GM18909 (cell line): ENCODE results near the gene CYFIP2.
A peak's percentile ranks its signal among the peaks of the same experiment; 100 is the strongest.

ENCODE experiments used
- ATAC-seq: cut with Tn5 transposase; IDR thresholded peaks from one replicate; pipeline ENCODE4 v1.9.1; 2021; ENCODE audit warnings: mild to moderate bottlenecking; ENCODE audit not compliant: unreplicated experiment, poor library complexity

Gene CYFIP2

DNA sequence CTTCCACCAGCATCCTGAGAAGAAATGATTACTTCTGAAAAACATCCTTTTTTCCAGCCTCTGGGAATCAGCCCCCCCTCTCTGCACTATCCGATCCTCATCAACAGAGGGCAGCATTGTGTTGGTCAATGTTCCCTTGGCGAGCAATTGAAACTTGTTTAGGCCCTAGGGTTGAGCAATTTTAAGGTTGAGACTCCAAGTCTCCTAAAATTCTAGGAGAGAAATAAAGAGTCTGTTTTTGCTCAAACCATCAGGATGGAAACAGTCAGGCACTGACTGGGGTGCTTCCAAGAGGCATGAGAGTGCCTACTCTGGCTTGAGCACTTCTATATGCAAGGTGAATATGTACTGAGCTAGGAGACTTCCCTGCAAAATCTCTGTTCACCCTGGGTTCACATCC lies 12.4 kb upstream of the CYFIP2 start:
- peak; percentile 55 for ATAC-seq

DNA sequence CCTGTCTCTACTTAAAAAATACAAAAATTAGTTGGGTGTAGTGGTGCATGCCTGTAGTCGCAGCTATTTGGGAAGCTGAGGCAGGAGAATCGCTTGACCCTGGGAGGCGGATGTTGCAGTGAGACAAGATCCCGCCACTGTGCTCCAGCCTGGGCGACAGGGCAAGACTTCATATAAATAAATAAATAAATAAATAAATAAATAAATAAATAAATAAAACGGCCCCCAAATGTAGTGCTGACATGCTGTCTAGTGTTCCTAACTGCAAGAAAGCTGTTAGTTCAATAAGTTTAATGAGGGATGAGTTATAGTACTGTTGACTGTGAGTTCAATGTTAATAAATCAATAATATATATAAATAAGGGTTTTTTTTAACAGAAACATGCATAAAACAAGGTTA lies 7.5 kb upstream of the CYFIP2 start:
- ATAC-seq, result no peak

DNA sequence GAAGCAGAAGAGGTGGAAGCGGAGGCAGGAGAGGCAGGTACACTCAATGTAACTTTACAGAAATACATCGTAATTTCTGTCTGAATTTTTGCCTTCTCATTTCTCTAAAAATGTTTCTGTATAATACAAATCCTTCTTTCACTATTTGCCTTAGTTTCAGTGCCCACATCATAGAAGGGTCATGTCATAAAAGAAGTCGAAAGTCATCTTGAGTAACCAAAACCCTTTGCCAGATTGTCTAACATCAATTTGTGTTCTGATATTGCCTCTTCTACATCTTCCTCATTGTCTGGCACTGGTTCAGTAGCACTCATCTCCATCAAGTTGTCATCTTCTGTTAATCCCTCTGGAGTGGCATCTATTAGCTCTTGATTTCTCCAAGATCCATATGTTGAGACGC lies 6.2 kb upstream of the CYFIP2 start:
- no peak for ATAC-seq

DNA sequence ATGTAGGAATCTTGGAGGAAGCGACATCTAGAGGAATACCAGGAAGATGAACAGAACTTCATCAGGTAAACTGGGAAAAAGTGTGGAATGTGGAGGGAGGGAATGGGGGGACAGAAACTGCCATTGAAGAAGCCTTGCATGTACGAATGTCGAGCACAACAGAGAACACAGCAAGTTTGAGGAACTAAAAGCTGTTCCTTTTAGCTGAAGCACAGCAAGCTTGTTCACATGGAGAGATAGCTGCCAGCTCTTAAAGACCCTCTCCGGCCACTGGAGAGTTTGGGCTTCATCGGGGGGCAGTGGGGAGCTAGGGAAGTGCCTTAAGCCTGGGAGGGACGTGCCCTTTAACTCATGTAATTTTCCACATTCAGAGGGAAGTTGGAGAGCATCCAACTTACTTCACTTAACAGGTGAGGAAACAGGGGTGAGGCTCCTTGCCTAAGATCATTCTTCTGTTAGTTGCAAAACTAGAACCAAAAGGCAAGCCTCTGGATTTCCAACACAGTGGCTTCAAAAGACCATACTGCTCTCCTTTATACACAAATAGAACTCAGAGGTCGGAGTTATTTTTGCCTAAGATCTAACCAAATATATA lies 2.3 kb upstream of the CYFIP2 start:
- ATAC-seq, result no peak

DNA sequence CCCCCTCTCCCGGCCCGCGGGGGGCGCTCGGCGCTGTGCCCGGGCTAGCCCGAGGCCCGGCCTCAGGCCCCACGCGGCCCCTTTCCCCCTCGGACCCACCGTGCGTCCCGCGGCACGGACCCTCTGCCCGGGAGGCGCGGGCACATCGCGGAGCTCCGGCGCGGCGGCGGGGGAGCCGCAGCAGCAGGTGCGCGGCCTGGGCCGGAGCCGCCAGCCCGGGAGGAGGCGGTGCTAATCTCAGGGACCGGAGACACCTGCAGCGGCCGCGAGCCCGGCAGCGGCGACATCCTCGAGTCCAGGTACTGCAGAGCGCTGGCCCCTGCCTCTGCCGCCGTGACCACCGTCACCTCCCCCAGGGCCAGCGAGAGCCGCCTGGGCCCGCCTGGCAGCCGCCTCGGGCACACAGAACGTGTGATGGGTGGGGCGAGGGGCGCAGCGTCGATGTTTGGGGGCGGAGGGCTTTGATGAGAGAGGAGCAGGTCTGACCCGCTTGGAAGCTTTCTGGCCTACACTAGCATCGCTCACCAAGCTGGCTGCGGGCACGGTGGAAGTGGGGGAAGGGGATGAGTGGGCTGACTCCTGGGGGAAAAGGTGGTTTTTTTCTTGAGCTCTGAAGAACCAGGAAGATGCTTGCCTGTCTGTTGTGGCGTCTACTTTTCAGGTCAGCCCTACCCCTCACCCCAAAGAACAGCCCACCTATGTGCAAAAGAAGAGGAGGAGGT lies 524 bp downstream of the CYFIP2 start:
- peak; percentile 48 for ATAC-seq

DNA sequence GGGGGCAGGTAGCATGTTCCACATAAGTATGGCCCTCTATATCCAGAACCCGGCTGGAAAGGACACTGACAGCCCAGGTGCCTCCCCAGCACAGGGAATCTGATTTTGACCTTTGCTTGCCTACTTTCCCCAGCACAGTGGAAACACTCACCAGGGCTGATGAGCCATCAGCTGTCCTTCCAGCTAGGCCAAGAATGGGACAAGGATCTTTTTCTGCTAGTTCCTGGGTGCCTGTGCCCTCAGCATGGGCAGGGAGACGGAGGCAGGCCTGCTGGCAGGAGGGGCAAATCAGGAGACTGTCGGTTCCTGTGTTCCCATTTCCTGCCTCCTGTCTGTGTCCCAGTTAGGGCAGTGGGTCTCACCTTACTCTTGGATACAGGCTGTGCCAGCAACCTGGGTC lies 1.1 kb downstream of the CYFIP2 start:
- ATAC-seq, result no peak

DNA sequence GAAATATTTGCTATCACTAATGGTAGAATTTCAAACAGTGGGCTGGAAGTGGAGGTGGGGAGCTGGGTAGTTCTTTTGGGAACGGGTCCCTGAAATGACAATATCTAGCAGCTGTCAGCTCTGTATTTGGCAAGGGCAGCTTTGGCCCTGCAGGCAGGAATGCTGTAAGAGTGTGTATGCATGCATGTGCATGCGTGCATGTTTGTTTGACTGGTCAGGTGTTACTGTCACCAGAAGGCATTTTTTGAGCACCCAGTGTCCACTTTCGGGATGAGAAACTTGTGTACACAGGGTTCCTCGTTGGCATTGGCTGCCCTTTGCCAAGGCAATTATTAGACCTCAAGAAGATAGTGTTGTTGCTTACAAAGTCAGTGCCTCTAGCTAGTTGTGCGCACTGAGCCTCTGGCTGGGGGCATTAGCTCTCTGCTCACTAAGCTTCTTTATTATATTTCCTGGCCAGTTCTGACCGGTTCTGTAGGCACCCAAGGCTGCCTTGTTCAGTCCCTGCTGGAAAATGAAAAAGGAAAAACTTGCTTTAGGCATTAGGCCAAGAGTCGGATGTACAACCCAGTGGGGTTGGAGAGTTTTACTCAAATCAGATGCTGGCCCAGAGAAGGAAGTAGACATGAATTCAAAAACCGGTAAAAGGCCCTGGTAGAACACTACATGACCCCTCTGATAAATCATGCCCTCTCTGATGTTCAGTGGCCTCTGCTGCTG lies 2.0 kb downstream of the CYFIP2 start:
- no peak for ATAC-seq

DNA sequence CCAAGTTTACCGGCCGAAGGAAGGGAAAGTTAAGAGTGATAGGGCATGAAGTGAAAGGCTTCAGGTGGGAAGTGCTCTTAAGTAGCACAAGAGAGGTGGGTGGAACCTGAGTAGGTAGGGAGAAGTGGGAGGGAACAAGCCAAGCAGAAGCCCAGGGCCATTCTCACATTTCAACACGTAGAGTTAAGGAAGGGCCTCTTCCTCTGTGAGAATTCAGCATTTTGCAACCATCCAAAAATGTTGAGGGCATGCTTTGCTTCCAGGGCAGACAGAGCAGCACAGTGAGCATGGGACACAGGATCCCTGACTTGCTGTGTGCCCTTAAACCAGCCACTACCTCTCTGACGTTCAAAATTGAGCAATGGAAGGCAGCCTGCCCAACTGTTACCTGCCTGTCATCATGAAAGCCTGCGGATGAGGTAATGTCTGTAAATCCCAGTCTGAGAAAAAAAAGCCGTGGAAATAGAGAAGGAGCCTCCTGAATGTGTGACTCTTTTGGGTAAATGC lies 3.3 kb downstream of the CYFIP2 start:
- no peak for ATAC-seq

DNA sequence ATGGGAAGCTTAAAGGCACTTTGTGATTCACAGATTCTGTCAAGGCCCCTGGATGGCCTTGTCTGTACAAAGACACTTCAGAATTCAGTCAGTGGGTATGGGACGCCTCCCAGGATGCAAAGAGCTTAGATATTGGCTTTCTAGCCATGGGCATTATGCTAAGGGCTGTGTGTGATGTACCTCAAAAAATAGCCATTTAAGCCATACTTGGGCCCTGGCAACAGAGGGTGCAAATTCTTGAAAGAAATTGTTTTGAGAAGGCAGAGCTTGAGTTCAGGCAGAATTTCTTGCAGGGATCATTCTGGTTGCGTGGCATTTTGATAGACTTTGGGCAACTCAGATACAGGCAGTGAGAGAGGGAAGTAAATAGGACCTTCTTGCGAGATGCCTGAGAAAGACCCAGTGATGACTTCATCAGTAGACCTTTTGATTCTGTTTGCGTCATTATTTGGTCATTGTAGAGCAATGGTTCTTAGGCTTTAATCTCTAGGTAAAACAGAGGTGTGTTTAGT lies 3.9 kb downstream of the CYFIP2 start:
- ATAC-seq, result no peak

DNA sequence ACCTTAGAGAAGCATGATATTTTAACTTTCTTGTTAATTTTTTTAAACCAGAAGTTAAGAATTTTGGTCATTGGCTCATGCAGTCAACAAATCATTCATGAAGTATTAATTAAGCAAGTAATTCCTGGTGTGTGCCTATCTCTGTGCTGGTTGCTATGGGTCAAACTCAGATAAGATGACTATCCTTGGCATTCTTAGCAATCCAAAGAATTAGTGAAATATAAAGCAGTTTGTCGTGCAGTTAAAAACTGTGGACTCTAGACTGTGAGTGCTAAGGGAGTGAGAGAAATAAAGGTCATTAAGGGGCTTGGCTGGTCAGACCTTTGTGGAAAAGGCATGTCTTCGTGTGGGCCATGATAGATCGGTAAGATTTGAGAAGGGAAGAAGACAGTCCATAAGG lies 4.8 kb downstream of the CYFIP2 start:
- no peak for ATAC-seq

DNA sequence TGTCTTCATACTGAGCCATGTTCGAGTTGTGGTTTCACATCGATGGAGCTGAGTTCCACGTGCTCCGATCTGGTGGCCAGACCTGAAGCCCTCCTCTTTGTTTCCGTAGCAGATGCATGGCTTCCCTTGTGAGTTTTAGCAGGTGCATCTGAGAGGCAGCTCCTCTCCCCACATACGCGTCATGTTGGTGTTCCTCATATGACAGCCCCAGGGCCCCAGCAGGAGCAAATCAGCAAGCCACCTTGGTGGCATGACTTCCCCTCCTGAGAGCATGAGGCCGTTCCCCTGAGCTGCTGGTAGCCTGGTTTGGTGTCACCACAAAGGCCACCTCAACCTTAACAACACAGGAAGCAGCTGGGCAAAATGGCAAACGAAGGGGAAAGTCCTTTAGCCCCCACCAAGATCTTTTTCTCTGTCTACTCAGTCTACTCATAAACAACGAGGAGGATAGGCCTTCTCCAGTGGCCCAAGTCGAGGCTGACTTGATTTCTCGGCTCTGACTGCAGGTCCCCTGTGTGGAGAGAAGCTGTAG lies 5.9 kb downstream of the CYFIP2 start:
- peak; percentile 88 for ATAC-seq

DNA sequence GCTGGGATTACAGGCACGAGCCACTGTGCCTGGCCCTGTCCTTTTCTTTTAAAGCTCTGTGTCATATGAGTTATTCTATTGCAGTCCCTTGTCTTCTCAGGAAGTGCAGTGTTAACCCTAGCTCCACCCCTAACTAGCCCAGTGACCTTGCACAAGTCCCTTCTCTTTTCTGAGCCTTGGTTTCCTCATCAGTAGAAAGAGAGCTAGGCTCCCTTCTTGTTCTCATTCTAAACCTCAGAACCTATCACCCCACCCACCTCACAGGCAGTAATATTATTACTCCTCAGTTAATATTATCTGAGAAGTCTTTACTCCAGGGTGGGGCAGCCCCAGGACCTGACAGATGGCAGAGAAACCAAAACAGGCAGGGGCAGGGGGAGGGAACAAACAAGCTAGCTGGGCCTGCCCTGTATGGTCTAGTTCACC lies 7.2 kb downstream of the CYFIP2 start:
- peak; percentile 58 for ATAC-seq

DNA sequence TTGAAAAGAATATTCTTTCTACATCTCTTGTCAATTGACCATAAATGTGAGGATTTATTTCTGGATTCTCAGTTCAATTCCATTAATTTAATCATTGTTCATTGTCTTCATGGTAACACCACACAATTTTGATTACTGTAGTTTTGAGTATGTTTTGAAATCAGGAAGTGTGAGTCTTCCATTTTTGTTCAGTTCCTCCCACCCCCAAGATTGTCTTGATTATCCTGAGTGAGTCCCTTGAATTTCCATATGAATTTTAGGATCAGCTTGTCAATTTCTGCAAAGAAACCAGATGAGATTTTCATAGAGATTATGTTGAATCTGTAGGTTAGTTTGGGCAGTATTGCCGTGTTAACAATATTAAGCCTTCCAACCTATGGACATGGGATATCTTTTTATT lies 9.5 kb downstream of the CYFIP2 start:
- ATAC-seq, result no peak

DNA sequence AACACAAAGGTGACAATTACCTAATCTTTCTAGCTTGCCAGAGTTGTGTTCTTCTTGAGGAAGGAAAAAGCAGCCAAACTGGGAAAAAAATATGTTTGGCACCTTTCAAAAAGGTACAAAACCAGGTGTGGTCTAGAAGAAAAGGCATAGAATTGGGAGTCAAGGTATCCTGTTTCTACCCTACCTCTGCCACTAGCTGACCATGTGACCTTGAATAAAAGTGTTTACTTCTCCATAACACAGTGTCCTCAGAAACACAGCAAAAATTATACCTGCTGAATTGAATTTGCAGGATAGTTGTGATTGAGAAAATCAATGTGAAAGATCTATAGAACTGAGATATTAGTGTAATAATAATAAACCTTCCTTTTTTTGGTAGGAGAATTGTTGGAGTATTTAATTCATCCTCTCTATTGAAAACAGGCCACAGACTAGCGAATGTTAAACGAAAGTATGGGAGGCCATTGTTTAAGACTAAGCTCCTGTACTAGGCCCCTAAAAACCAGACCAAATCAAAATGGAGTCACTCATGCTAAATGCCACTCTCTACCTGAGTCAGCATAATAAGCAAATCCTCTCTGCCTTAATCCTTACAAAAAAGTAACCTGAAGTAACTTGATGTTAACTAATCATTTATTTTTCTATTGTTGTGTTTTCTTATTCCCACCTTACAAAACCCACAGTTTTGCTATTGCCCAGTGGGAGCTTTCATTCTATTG lies 12.6 kb downstream of the CYFIP2 start:
- no peak for ATAC-seq

DNA sequence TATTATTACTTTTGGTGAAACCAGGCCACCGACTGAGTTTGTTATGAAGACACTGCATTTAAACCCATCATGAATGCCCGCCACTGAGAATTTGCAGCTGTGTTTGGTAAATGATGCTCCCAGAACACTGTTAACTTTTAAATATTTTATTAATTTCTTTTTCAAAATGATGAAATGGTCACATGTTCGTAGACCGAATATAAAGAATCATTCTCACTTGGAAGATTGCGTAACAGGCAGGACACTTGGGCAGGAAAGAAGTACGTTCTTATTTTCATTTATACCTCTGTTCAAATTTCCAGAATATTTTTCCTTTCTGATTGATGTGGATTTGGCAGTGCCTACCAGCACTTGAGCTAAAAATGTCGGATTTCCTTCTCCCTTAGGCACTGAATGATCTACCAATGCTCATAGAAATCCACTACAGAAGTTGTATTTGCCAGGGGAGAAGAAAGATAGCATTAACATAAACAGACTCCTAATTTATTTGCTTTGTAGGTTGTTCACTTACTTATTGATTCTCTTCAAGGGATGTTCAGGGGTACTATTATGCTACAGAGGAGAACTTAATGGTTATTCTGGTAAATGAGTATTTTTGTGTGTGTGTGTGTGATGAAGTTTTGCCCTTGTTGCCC lies 13.8 kb downstream of the CYFIP2 start:
- no peak for ATAC-seq

DNA sequence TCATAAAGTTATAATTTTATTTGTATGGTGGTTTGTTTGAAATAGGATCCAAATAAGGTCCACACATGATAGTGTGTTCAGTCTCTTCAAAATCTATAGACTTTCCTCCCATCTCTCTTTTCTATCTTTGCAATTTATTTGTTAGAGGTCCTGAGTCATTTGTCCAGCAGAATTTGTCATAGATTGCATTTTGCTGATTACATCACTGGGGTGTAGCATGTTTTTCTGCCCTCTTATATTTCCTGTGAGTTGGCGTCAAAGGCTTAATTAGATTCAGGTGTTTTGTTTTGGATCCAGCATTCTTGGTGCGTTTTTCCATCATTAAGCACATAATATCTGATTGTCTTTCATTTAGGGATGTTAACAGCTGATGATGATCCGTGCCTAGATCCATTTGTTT lies 15.0 kb downstream of the CYFIP2 start:
- no peak for ATAC-seq

DNA sequence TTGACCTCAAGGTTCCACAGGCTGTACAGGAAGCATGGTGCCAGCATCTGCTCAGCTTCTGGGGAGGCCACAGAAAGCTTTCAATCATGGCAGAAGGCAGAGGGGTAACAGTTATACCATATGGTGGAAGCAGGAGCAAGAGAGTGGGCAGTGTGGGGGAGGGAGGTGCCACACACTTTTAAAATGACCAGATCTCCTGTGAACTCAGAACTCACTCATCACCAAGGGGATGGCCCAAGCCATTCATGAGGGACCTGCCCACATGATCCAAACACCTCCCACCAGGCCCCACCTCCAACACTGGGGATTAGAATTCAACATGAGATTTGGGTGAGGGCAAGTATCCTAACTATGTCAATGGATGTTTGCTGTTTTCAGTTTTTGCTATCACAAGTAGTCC lies 16.2 kb downstream of the CYFIP2 start:
- ATAC-seq, result no peak

DNA sequence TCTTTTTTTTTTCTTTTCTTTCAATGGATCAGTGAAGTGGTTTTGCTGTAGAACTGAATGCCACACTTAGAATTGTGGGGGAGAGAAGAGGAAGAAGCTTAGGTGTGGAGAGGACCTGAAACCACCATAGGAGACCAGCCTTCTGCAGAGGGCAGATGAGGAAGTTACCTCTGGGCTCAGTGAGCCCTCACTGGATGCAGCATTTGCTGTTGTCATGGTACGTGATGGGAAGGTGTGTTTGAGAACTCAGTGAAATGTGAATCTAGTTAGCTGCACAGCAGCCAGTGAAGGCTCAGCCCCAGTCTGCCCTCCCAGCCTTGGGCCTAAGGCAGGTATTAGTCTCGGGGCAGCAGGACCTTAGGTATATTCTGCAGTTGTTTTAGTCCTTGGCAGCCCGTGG lies 17.5 kb downstream of the CYFIP2 start:
- peak; percentile 100 for ATAC-seq

DNA sequence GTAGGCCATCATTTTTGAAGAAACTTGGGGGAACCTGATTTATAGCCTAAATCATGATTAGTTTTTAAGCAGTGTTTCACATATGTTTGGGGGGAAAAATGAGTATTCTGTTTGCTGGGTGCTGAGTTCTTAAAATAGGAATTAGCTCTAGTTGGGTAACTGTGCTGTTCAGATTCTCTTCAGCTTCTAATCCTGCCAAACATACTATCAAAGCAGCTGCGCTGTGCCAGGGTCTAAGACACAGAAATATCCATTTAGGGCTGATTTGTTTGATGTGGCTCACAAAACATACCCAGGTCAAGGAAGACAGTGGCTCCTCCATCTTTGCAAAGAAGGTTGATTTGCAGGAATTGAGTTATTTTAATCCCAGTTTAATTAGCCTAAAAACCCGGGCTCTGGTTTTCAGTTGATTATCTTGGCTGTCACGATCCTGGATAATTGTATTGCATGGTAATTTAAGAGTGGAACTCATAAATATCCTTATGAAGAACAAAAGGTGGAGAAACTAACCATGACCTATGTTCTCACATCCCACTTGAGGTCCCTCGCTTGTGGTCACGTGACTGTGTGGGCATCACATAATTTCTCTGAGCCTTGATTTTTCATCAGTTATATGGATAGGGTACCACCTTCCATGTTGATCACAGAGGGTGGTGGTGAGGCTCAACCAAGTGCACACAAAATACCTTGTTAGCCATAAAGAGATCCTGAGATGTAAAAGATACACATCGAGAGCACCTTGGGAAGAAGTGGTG lies 18.7 kb downstream of the CYFIP2 start:
- ATAC-seq, result no peak
